ENCODE data around the gene AQP9. TPM values are rescaled to one million over a fixed set of nuclear protein-coding genes. Genes with fewer than 3 reads are reported as not detected.

The AQP9 gene
- polyA plus RNA-seq, 1 experiment: not detected

DNA sequence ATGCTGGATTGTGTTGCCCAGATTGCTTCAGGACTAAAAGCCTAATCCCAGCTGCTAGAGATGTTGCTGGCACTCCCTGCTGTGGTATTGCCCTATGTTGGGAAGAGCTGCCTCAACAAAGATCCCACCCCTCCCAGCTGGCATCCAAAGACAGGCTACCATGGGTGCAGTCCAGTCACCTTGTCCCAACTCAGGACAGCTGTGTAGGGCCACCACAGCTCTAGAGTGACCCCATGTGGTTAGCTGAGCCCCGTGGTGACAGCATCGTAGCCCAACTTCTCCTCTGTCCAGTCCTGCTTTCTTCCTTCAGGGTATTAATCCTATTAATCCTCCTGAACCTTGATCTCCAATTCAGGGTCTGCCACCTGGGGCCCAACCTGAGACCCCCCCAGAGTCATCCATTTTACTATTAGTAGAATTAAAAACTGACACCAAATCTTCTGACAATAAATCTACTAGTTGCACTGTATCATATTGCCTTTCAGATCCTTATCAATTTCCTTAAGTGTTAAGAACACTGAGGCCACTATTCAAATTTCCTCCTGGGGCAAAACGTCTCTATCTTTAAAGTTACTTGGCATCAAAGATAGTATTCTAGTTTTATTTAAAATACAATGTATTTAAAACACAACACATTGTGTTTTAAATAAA, 83.5 kb downstream of the AQP9 start:
- no peak overlapping the region for H3K4me3 ChIP-seq (ENCODE audit: low read depth, low read length)
- H3K27me3 ChIP-seq (ENCODE audit: control insufficient read depth, insufficient read depth, low read length): no peaks in the 10 kb centered on the region
- TF ChIP-seq, protein P1, sequence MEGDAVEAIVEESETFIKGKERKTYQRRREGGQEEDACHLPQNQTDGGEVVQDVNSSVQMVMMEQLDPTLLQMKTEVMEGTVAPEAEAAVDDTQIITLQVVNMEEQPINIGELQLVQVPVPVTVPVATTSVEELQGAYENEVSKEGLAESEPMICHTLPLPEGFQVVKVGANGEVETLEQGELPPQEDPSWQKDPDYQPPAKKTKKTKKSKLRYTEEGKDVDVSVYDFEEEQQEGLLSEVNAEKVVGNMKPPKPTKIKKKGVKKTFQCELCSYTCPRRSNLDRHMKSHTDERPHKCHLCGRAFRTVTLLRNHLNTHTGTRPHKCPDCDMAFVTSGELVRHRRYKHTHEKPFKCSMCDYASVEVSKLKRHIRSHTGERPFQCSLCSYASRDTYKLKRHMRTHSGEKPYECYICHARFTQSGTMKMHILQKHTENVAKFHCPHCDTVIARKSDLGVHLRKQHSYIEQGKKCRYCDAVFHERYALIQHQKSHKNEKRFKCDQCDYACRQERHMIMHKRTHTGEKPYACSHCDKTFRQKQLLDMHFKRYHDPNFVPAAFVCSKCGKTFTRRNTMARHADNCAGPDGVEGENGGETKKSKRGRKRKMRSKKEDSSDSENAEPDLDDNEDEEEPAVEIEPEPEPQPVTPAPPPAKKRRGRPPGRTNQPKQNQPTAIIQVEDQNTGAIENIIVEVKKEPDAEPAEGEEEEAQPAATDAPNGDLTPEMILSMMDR (IDR thresholded peaks at IDR 0.05; ENCODE audit: low read depth, low read length): peak; percentile 48
- DNase-seq (ENCODE audit: low read depth, low spot score): no peak
- H3K9me3 ChIP-seq (ENCODE audit: control insufficient read depth, insufficient read depth, low read length): no peaks in the 10 kb centered on the region
- ChIA-PET POLR2A (no interaction called here), CTCF (interaction anchor here (1.2 to 3.1 kb wide), 2 partner anchors 8 to 549 kb away, joined by 3 to 13 read pairs; partner anchors contain the start of gene MINDY2)
- H3K27ac ChIP-seq (ENCODE audit: low read depth, low read length): no peak overlapping the region

DNA sequence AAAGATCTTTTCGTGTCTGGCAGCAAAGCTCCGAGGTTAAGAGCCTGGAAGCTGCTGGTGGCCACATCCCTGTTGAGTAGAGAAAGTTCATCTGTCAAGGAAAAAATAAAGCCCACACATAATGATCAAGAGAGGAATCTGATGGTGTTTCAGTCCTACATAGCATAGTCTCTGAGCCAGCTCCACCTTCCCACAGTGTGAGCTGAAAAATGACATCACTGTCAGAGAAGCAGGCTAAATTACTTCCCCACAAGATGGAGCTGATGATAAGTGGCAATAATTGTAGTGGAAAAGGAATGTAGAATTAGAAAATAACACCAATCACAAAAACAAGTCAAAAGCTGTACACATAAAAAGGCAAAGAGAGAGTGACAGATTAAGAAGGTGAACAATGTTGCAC, 84.5 kb downstream of the AQP9 start:
- CTCF ChIA-PET: interaction anchor here (1.2 to 3.1 kb wide), 2 partner anchors 9 to 548 kb away, joined by 3 to 13 read pairs; partner anchors contain the start of gene MINDY2
- no peak overlapping the region for H3K27ac ChIP-seq (ENCODE audit: low read depth, low read length)
- TF ChIP-seq, protein P1 (IDR thresholded peaks at IDR 0.05; ENCODE audit: low read depth, low read length): 0 out of 2 replicates have a peak, but pooled peaks have one; percentile 5
- no peaks in the 10 kb centered on the region for H3K27me3 ChIP-seq (ENCODE audit: control insufficient read depth, insufficient read depth, low read length)
- no peak overlapping the region for H3K4me3 ChIP-seq (ENCODE audit: low read depth, low read length)
- POLR2A ChIA-PET: interaction anchor here (0.9 kb wide), 1 partner anchor 548 kb away, joined by 3 read pairs; the partner anchor contains the start of gene MINDY2
- DNase-seq (ENCODE audit: low read depth, low spot score): no peak
- no peaks in the 10 kb centered on the region for H3K9me3 ChIP-seq (ENCODE audit: control insufficient read depth, insufficient read depth, low read length)

- ChIA-PET CTCF (interaction anchor here (3.1 kb wide), 1 partner anchor 10 kb away, joined by 13 read pairs; no protein-coding TSS in a partner anchor), POLR2A (interaction anchor here (0.9 kb wide), 1 partner anchor 547 kb away, joined by 3 read pairs; the partner anchor contains the start of gene MINDY2)
- no peak overlapping the region for H3K27ac ChIP-seq (ENCODE audit: low read depth, low read length)
- H3K4me3 ChIP-seq (ENCODE audit: low read depth, low read length): no peak overlapping the region
- no peaks in the 10 kb centered on the region for H3K27me3 ChIP-seq (ENCODE audit: control insufficient read depth, insufficient read depth, low read length)
- DNase-seq (ENCODE audit: low read depth, low spot score): no peak
- TF ChIP-seq, protein P1 (IDR thresholded peaks at IDR 0.05; ENCODE audit: low read depth, low read length): no peak
- H3K9me3 ChIP-seq (ENCODE audit: control insufficient read depth, insufficient read depth, low read length): no peaks in the 10 kb centered on the region
These were observed 85.3 kb downstream of the AQP9 start for GRCh38 chr15:58223432-58223831.

DNA sequence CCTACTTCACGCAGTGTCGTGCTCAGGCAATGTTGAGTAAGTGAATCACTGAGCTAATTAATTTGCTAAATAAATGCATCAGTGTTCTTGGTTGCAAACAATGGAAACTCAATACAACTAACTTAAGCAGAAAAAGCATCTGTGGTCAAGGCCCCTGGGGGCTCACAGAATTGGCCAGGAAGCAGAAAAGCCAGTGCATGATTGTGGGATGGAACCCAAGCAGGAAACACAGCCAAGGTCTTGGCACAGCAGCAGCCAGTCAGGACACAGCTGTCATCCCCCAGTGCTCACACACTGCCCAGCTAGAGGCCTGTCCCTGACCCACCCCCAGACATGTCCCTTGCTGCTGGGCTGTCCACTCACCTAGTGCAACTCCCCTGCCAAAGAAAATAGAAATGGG, 85.9 kb downstream of the AQP9 start:
- DNase-seq (ENCODE audit: low read depth, low spot score): no peak
- no peak overlapping the region for H3K27ac ChIP-seq (ENCODE audit: low read depth, low read length)
- CTCF ChIA-PET: interaction anchor here (3.1 kb wide), 1 partner anchor 11 kb away, joined by 13 read pairs; no protein-coding TSS in a partner anchor

More for the DNA sequence above, 85.9 kb downstream of the AQP9 start:
- H3K27me3 ChIP-seq (ENCODE audit: control insufficient read depth, insufficient read depth, low read length): no peaks in the 10 kb centered on the region
- POLR2A ChIA-PET: no interaction called here
- H3K4me3 ChIP-seq (ENCODE audit: low read depth, low read length): no peak overlapping the region
- TF ChIP-seq, protein P1 (IDR thresholded peaks at IDR 0.05; ENCODE audit: low read depth, low read length): no peak
- H3K9me3 ChIP-seq (ENCODE audit: control insufficient read depth, insufficient read depth, low read length): no peaks in the 10 kb centered on the region

Data from AG04450 (cell line).